Keratinocyte (primary cell): ENCODE data around the gene PPHLN1.

Source experiments
- CTCF ChIP-seq, 3 experiments: IDR thresholded peaks in 1 of 3; conservative IDR thresholded peaks in 1 of 3; optimal IDR thresholded peaks in 1 of 3; 2 replicates in 2 of 3; 3 replicates in 1 of 3; pipeline versions ENCODE3 to v1.5.1; 2011; ENCODE audit warnings: low read length in 3 of 3, mild to moderate bottlenecking in 3 of 3, moderate library complexity in 2 of 3, control low read depth in 1 of 3, inconsistent platforms in 1 of 3; ENCODE audit not compliant: insufficient read depth in 2 of 3; ENCODE audit errors: extremely low read depth in 1 of 3
- EZH2 ChIP-seq: IDR thresholded peaks from one replicate; pipeline ENCODE4 v1.6.1; 2012; ENCODE audit warnings: inconsistent platforms, mild to moderate bottlenecking, low read length, moderate library complexity

- TF ChIP-seq EZH2 (no peak), CTCF (optimal IDR thresholded peaks at IDR 0.05 in 1 of 3, IDR thresholded peaks at IDR 0.05 in 1 of 3, conservative IDR thresholded peaks at IDR 0.05 in 1 of 3; ENCODE audit: extremely low read depth in 1 of 3, insufficient read depth in 2 of 3, low read length in 3 of 3) (no peak)
Measured at GRCh38 chr12:42409471-42409870, 83.5 kb downstream of the PPHLN1 start.
